Loucy (cell line): ENCODE measurements around the gene ZBTB38.

Experiments
- H2AFZ ChIP-seq: fragments of 200-600 bp; sonication (generic); 2 replicates; pipeline ENCODE4 v1.6.0; 2016; ENCODE audit warnings: antibody characterized with exemption, mild to moderate bottlenecking, low read length, moderate library complexity
- H3F3A ChIP-seq: fragments of 200-600 bp; 2 replicates; pipeline ENCODE4 v1.6.0; 2016; ENCODE audit warnings: antibody characterized with exemption, low read depth, mild to moderate bottlenecking
- H3K27me3 ChIP-seq: fragments of 200-600 bp; sonication (generic); 2 replicates; pipeline ENCODE4 v1.6.1; 2014; ENCODE audit warnings: low read length, mild to moderate bottlenecking; ENCODE audit not compliant: insufficient read depth, poor library complexity, severe bottlenecking
- H3K36me3 ChIP-seq: fragments of 200-600 bp; sonication (generic); 2 replicates; pipeline ENCODE4 v1.6.1; 2016; ENCODE audit warnings: low read length; ENCODE audit not compliant: insufficient read depth
- H3K4me1 ChIP-seq: fragments of 200-600 bp; sonication (generic); 2 replicates; pipeline ENCODE4 v1.5.1; 2014; ENCODE audit warnings: low read length, mild to moderate bottlenecking; ENCODE audit not compliant: insufficient read depth, poor library complexity, severe bottlenecking
- H3K4me2 ChIP-seq: fragments of 200-600 bp; sonication (generic); 2 replicates; pipeline ENCODE4 v1.6.0; 2014; ENCODE audit warnings: antibody characterized with exemption, low read length, low read depth, mild to moderate bottlenecking; ENCODE audit not compliant: poor library complexity, severe bottlenecking
- H3K4me3 ChIP-seq: fragments of 200-600 bp; sonication (generic); 2 replicates; pipeline ENCODE4 v1.5.1; 2014; ENCODE audit warnings: low read length, mild to moderate bottlenecking, mixed read lengths; ENCODE audit not compliant: poor library complexity, severe bottlenecking
- H3K79me2 ChIP-seq: fragments of 200-600 bp; sonication (generic); 2 replicates; pipeline ENCODE4 v1.6.1; 2014; ENCODE audit warnings: low read length; ENCODE audit not compliant: insufficient read depth
- H3K9ac ChIP-seq: fragments of 200-600 bp; sonication (generic); 2 replicates; pipeline ENCODE4 v1.6.0; 2014; ENCODE audit warnings: mild to moderate bottlenecking, low read depth, low read length, moderate library complexity; ENCODE audit not compliant: poor library complexity, severe bottlenecking
- H3K9me2 ChIP-seq: fragments of 200-600 bp; sonication (generic); replicated peaks from 2 replicates; pipeline ENCODE4 v1.6.1; 2016; ENCODE audit warnings: low read depth, low read length, mixed read lengths
- H3K9me3 ChIP-seq: fragments of 200-600 bp; sonication (generic); 2 replicates; pipeline ENCODE4 v1.6.1; 2014; ENCODE audit warnings: mild to moderate bottlenecking, antibody characterized with exemption, low read length, low read depth; ENCODE audit not compliant: insufficient read depth
- H4K20me1 ChIP-seq: fragments of 200-600 bp; sonication (generic); 2 replicates; pipeline ENCODE4 v1.6.0; 2014; ENCODE audit warnings: antibody characterized with exemption, low read length, mild to moderate bottlenecking; ENCODE audit not compliant: insufficient read depth, poor library complexity, severe bottlenecking
- EZH2phosphoT487 ChIP-seq: fragments of 200-600 bp; IDR thresholded peaks from 2 replicates; pipeline ENCODE4 v1.6.1; 2018; ENCODE audit warnings: antibody characterized with exemption, mild to moderate bottlenecking, moderate library complexity, borderline replicate concordance
- TF ChIP-seq, protein P1 (sequence below): fragments of 200-600 bp; sonication (generic); conservative IDR thresholded peaks from 2 replicates; pipeline ENCODE4 v1.5.1; 2014; ENCODE audit warnings: mild to moderate bottlenecking, antibody characterized with exemption, low read length

The ZBTB38 gene

DNA sequence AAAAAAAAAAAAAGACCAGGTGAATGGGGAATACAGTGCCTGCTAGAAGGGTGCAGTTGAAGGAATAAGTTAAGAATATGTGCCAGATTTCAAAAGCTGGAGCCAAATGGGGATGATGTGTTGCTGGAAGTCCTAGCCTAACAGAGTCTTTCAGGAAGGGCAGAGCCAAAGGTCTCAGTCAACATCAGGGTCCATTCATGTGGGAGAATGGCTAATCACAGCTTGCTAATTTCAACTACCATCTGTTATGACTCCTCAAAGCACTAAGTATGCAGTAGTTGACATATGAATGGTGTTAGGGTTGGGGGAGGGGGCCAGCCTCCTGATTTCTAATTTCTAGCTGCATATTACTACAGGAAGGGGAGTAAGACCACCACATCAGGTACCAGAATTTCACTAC, 4.4 kb downstream of the ZBTB38 start:
- no peak for TF ChIP-seq EZH2phosphoT487
- TF ChIP-seq, protein P1, sequence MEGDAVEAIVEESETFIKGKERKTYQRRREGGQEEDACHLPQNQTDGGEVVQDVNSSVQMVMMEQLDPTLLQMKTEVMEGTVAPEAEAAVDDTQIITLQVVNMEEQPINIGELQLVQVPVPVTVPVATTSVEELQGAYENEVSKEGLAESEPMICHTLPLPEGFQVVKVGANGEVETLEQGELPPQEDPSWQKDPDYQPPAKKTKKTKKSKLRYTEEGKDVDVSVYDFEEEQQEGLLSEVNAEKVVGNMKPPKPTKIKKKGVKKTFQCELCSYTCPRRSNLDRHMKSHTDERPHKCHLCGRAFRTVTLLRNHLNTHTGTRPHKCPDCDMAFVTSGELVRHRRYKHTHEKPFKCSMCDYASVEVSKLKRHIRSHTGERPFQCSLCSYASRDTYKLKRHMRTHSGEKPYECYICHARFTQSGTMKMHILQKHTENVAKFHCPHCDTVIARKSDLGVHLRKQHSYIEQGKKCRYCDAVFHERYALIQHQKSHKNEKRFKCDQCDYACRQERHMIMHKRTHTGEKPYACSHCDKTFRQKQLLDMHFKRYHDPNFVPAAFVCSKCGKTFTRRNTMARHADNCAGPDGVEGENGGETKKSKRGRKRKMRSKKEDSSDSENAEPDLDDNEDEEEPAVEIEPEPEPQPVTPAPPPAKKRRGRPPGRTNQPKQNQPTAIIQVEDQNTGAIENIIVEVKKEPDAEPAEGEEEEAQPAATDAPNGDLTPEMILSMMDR: no peak
- no peak overlapping the region for H3K4me3 ChIP-seq
- no peak overlapping the region for H3K4me2 ChIP-seq
- H3F3A ChIP-seq: no peaks in the 10 kb centered on the region
- no peaks in the 10 kb centered on the region for H3K36me3 ChIP-seq
- H2AFZ ChIP-seq: no peak overlapping the region
- no peaks in the 10 kb centered on the region for H3K9me2 ChIP-seq
- no peaks in the 10 kb centered on the region for H3K79me2 ChIP-seq
- no peaks in the 10 kb centered on the region for H4K20me1 ChIP-seq
- no peak overlapping the region for H3K9ac ChIP-seq
- H3K27me3 ChIP-seq: no peaks in the 10 kb centered on the region
- peaks cover 3% of the 10 kb centered on the region for H3K4me1 ChIP-seq
- no peaks in the 10 kb centered on the region for H3K9me3 ChIP-seq

DNA sequence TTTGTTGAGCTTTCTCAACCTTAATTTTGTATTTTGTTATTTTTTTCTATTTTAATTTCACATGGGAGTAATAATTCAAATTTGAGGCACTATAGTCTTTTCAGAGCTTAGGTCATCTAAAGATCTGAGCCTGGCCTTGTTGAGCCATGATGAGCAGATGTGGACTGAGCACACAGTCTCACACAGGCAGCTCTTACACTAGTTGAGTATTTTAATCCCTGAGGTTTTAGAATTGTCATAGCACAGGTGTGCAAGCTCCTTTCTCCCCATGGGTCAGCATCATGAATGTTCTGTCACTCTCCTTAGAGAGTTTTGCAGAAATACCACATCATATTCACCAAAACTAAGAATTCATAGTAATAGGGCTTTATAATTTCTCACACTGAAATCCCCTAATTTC, 4.9 kb downstream of the ZBTB38 start:
- no peak overlapping the region for H3K4me2 ChIP-seq
- H3K9ac ChIP-seq: no peak overlapping the region
- H2AFZ ChIP-seq: no peak overlapping the region
- no peak for TF ChIP-seq EZH2phosphoT487
- TF ChIP-seq, protein P1: no peak
- no peaks in the 10 kb centered on the region for H3F3A ChIP-seq
- peaks cover 3% of the 10 kb centered on the region for H3K4me1 ChIP-seq
- no peaks in the 10 kb centered on the region for H3K79me2 ChIP-seq
- H3K9me3 ChIP-seq: no peaks in the 10 kb centered on the region
- no peaks in the 10 kb centered on the region for H3K9me2 ChIP-seq
- no peak overlapping the region for H3K4me3 ChIP-seq
- H3K36me3 ChIP-seq: no peaks in the 10 kb centered on the region
- H3K27me3 ChIP-seq: no peaks in the 10 kb centered on the region
- no peaks in the 10 kb centered on the region for H4K20me1 ChIP-seq

DNA sequence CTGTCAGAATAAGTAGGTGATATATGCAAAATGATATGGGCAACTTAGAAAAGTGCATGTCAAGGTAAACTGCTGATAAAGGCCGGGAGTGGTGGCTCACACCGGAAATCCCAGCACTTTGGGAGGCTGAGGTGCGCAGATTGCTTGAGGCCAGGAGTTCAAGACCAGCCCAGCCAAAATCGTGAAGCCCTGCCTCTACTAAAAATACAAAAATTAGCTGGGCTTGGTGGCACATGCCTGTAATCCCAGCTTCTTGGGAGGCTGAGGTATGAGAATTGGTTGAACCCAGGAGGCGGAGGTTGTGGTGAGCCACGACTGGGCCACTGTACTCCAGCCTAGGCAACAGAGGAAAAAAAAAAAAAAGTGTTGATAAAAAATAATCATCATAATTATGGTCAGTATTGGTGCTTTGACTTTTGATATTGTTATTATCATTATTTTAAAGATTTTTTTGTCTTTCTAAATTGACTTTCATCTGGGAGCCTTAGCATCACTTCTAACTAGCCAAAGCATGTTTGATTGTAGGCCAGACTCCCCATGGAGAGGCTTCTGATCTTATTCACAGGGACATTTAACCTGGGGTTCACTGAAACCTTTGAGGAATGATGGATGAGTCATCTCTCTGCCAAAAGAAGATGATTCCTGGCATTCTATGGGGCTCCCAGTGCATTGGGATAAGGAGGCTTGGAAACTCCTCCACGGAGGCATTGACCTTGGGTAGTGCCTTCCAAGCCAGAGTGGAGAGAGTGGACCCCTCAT, 5.6 kb downstream of the ZBTB38 start:
- TF ChIP-seq, protein P1: no peak
- H3K4me2 ChIP-seq: no peak overlapping the region
- H4K20me1 ChIP-seq: no peaks in the 10 kb centered on the region
- no peaks in the 10 kb centered on the region for H3K9me2 ChIP-seq
- no peak overlapping the region for H3K9ac ChIP-seq
- H3K27me3 ChIP-seq: no peaks in the 10 kb centered on the region
- H3K79me2 ChIP-seq: no peaks in the 10 kb centered on the region
- H2AFZ ChIP-seq: no peak overlapping the region
- H3K9me3 ChIP-seq: no peaks in the 10 kb centered on the region
- H3K4me1 ChIP-seq: peaks cover 3% of the 10 kb centered on the region
- H3K36me3 ChIP-seq: no peaks in the 10 kb centered on the region
- no peaks in the 10 kb centered on the region for H3F3A ChIP-seq
- H3K4me3 ChIP-seq: no peak overlapping the region
